Fibroblast of the aortic adventitia (primary cell): ENCODE measurements around the gene ART4. TPM values are rescaled to one million over a fixed set of nuclear protein-coding genes. Genes with fewer than 3 reads are reported as not detected.

Source experiments
- DNase-seq: peaks from one replicate; pipeline ENCODE4 v3.0.0-alpha.2; 2010; ENCODE audit warnings: low read depth
- H3K4me3 ChIP-seq: 2 replicates; pipeline ENCODE4 v1.5.1; 2011; ENCODE audit warnings: low read depth, mild to moderate bottlenecking, control low read depth, low read length, moderate library complexity
- CTCF ChIP-seq: IDR thresholded peaks from 2 replicates; pipeline ENCODE4 v1.5.1; 2011; ENCODE audit warnings: mild to moderate bottlenecking, low read length, control low read depth, inconsistent platforms; ENCODE audit not compliant: insufficient read depth
- total RNA-seq: library from RNA; depleted of rRNA; stranded (reverse); fragments of >200 nt; gene quantifications from 2 replicates; pipeline ENCODE4 v1.2.3, GENCODE V29; 2012; ENCODE audit warnings: low replicate concordance

The ART4 gene
- total RNA-seq, 1 donor = 0.36 TPM

- TF ChIP-seq CTCF = peak; percentile 27
- H3K4me3 ChIP-seq = no peak overlapping the region
- peak; percentile 87 for DNase-seq
These were observed 2.8 kb upstream of the ART4 start for GRCh38 chr12:14846042-14846587.

DNA sequence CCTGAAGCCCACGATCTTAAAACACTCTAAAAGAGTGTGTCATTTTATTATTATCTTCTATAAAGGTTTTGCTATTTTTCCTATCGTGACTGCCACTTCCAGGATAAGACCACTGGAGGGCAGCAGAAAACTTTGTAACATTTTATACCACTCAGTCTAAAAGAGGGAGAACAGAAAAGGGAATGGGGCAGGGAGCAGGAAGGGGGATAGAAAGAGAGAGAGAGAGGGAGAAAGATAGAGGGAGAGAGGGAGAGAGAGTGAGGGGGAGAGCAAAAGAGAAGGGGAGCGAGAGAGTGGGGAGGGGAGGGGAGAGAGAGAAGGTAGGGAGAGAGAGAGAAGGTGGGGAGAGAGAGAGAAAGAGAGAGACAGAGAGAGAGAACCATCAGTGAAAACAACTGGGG lies 2.0 kb upstream of the ART4 start:
- TF ChIP-seq CTCF = peak; percentile 70
- DNase-seq = peak; percentile 80
- no peak overlapping the region for H3K4me3 ChIP-seq

GRCh38 chr12:14844401-14844800 lies 1.1 kb upstream of the ART4 start:
- H3K4me3 ChIP-seq = no peak overlapping the region
- TF ChIP-seq CTCF = no peak
- DNase-seq = no peak

DNA sequence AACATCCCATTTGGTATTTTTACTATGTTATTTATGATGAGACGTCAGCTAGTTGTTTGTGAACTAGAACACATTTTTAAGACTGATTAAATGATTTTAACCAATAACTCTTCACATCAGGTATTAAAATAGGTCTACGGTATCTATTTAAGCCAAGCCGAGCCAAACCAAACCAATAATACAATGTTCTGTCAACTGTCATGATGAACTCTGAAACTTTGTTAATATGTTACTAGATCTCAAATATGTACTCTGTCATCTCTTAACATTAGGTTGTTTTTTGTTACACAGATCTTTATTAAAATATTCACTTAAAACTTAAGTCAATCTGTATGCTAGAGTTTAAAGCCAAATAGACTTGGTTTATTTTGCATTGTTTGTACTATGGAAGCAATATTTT lies 1.0 kb downstream of the ART4 start:
- DNase-seq = no peak
- no peak overlapping the region for H3K4me3 ChIP-seq
- no peak for TF ChIP-seq CTCF

DNA sequence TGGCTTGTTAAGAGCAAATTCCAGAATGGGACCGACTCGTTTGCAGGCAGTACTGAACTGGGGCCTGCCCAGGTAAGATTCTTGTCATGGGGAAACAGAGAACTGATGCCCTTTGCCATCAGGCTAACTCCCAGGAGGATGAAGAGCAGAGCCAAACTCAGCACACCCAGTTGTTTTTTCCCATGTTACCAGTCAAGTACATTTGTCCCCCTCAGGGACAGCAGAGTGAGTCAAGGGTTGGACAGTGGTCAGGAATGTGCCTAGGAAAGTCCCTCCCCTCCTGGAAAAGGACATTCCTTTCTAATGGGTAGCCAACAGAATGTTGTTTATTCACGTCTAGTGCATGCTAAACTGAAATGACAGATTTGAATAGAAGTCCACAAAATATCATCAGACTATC lies 1.6 kb downstream of the ART4 start:
- peak; percentile 63 for DNase-seq
- peak overlapping the region; percentile 3 for H3K4me3 ChIP-seq
- no peak for TF ChIP-seq CTCF

GRCh38 chr12:14840616-14841015 lies 2.7 kb downstream of the ART4 start:
- H3K4me3 ChIP-seq = no peak overlapping the region
- no peak for TF ChIP-seq CTCF
- no peak for DNase-seq

DNA sequence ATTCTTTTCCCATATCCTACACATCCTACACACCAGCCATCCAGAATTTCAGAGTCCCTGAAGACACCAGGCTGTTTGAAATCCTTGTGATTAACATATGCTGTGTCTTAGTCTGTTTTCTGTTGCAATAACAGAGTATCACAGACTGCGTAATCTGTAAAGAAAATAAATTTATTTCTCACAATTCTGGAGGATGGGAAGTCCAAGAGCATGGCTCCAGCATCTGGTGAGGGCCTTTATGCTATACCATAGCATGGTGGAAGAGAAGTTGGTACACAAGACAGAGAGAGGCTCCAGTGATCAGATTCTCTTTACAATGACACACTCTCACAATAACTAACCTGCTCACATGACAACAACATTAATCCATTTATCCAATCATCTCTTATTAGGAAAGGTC lies 4.1 kb downstream of the ART4 start:
- no peak for DNase-seq
- no peak for TF ChIP-seq CTCF
- H3K4me3 ChIP-seq = no peak overlapping the region
